Small intestine (tissue), 7 donors: ENCODE results near the gene ADGRF5. TPM values are rescaled to one million over a fixed set of nuclear protein-coding genes. Genes with fewer than 3 reads are reported as not detected.
"Not testable (repeated sequence)": the region's sequence is repeated elsewhere in the genome, so short reads cannot be mapped to it uniquely, and the experiment has no call there.

Experiments used
- DNase-seq, 2 donors: peaks; one replicate each; pipeline versions ENCODE4 v3.0.0 to v3.0.0-alpha.2; 2013
- FAIRE-seq: peaks from 2 replicates; lab custom pipeline; 2012; peaks lifted over from hg19 to GRCh38; lab: Jason Lieb, UNC
- H3K27ac ChIP-seq, 3 donors: one replicate each; pipeline ENCODE4 v1.5.1; 2013; ENCODE audit warnings: low read length in 2 of 3, mild to moderate bottlenecking in 2 of 3, control low read depth in 1 of 3, inconsistent platforms in 1 of 3, low read depth in 1 of 3, moderate library complexity in 1 of 3
- H3K27me3 ChIP-seq, 3 donors: one replicate each; pipeline ENCODE4 v1.6.1; 2013; ENCODE audit warnings: low read length in 3 of 3, inconsistent platforms in 1 of 3; ENCODE audit not compliant: control insufficient read depth in 3 of 3, insufficient read depth in 3 of 3
- H3K36me3 ChIP-seq, 3 donors: one replicate each; pipeline ENCODE4 v1.6.1; 2013; ENCODE audit warnings: low read length in 3 of 3, inconsistent platforms in 1 of 3, low read depth in 1 of 3, mild to moderate bottlenecking in 1 of 3, moderate library complexity in 1 of 3; ENCODE audit not compliant: control insufficient read depth in 3 of 3, insufficient read depth in 2 of 3
- H3K4me1 ChIP-seq, 3 donors: one replicate each; pipeline ENCODE4 v1.6.1; 2013; ENCODE audit warnings: low read length in 2 of 3, inconsistent platforms in 1 of 3, low read depth in 1 of 3, mild to moderate bottlenecking in 1 of 3, moderate library complexity in 1 of 3; ENCODE audit not compliant: control insufficient read depth in 3 of 3, insufficient read depth in 2 of 3
- H3K4me3 ChIP-seq, 3 donors: one replicate each; pipeline ENCODE4 v1.5.1; 2013; ENCODE audit warnings: low read length in 3 of 3, control low read depth in 1 of 3, inconsistent platforms in 1 of 3, low read depth in 1 of 3, mild to moderate bottlenecking in 1 of 3, moderate library complexity in 1 of 3
- H3K9me3 ChIP-seq, 2 donors: one replicate each; pipeline ENCODE4 v1.6.1; 2013; ENCODE audit warnings: low read depth in 1 of 2, low read length in 1 of 2; ENCODE audit not compliant: control insufficient read depth in 2 of 2, insufficient read depth in 1 of 2
- WGBS, 3 donors: extraction: QIAGEN DNeasy Blood & Tissue Kit; methylation state at CpG; one replicate each; pipeline ENCODE4 v1.1.7; 2013; 5-methylcytosine and 5-hydroxymethylcytosine counted together
- polyA plus RNA-seq, 4 donors: library from polyadenylated mRNA; stranded (reverse) in 3 of 4; unstranded in 1 of 4; fragments of 200-250 nt in 3 of 4; fragments of 120-200 nt in 1 of 4; gene quantifications; one replicate each; pipeline versions ENCODE4 v1.2.1 to v1.2.3, GENCODE V29; 2013
- donor health status: healthy with polysubstance abuse.
- donor health status: control.
- donor health status: control.
- donor health status: Bipolar disorder and iron deficiency.
- donor health status: healthy.

ADGRF5 gene
- polyA plus RNA-seq, 4 donors, result 0.45 to 7.4 (median 3.0) TPM

GRCh38 chr6:46848684-46849360 lies 72.9 kb downstream of the ADGRF5 start:
- Histone ChIP-seq H3K4me3 (no peak overlapping the region), H3K9me3 (no peaks in the 10 kb centered on the region), H3K4me1 (peaks cover 0 to 7% (median 0%) of the 10 kb centered on the region in 3 donors), H3K36me3 (peaks cover 0 to 4% (median 0%) of the 10 kb centered on the region in 3 donors), H3K27me3 (no peaks in the 10 kb centered on the region), H3K27ac (peak overlapping the region in 1 of 3 donors; percentile 60)
- WGBS, 3 donors, result 4 to 8% (median 7%) methylated on average over 25 of the region's 25 CpGs
- DNase-seq (peak; percentile 92 to 94), FAIRE-seq (no peak)

- H3K36me3 ChIP-seq, result peaks cover 0 to 4% (median 2%) of the 10 kb centered on the region in 3 donors
- peaks cover 0 to 18% of the 10 kb centered on the region in 2 donors for H3K9me3 ChIP-seq
- FAIRE-seq (no peak), DNase-seq (no peak)
- no peak overlapping the region for H3K4me3 ChIP-seq
- WGBS, 3 donors, result 51 to 66% (median 51%) methylated on average over 5 of the region's 5 CpGs
- no peak overlapping the region for H3K27ac ChIP-seq
- peaks cover 0 to 7% (median 0%) of the 10 kb centered on the region in 3 donors for H3K4me1 ChIP-seq
- no peaks in the 10 kb centered on the region for H3K27me3 ChIP-seq
These were observed 76.6 kb downstream of the ADGRF5 start for GRCh38 chr6:46845126-46845525.

- not testable (repeated sequence) for H3K27me3 ChIP-seq, H3K4me3 ChIP-seq, DNase-seq, H3K27ac ChIP-seq, H3K4me1 ChIP-seq, FAIRE-seq
- WGBS, 3 donors, result 84 to 90% (median 87%) methylated on average over 6 of the region's 6 CpGs
- peaks cover 0 to 22% of the 10 kb centered on the region in 2 donors for H3K9me3 ChIP-seq
- peaks cover 0 to 17% (median 10%) of the 10 kb centered on the region in 3 donors for H3K36me3 ChIP-seq
These were observed 79.4 kb downstream of the ADGRF5 start for GRCh38 chr6:46842252-46842846.

GRCh38 chr6:46838033-46838432 lies 83.7 kb downstream of the ADGRF5 start:
- H3K36me3 ChIP-seq, result peaks cover 0 to 35% (median 16%) of the 10 kb centered on the region in 3 donors
- H3K27ac ChIP-seq, result no peak overlapping the region
- no peaks in the 10 kb centered on the region for H3K27me3 ChIP-seq
- no peak for FAIRE-seq
- WGBS, 3 donors, result 93 to 100% (median 97%) methylated on average over 2 of the region's 2 CpGs
- H3K4me3 ChIP-seq, result no peak overlapping the region
- H3K4me1 ChIP-seq, result no peaks in the 10 kb centered on the region
- no peak for DNase-seq
- peaks cover 0 to 20% of the 10 kb centered on the region in 2 donors for H3K9me3 ChIP-seq

GRCh38 chr6:46834991-46835390 lies 86.7 kb downstream of the ADGRF5 start:
- not testable (repeated sequence) for H3K4me3 ChIP-seq, DNase-seq, H3K27ac ChIP-seq, H3K27me3 ChIP-seq, FAIRE-seq, H3K9me3 ChIP-seq, H3K4me1 ChIP-seq
- WGBS, 3 donors, result 97 to 100% (median 97%) methylated on average over 2 of the region's 2 CpGs
- H3K36me3 ChIP-seq, result peaks cover 0 to 36% (median 23%) of the 10 kb centered on the region in 3 donors

- FAIRE-seq, H3K4me1 ChIP-seq, H3K27me3 ChIP-seq, H3K9me3 ChIP-seq, H3K27ac ChIP-seq, H3K4me3 ChIP-seq, DNase-seq: not testable (repeated sequence)
- WGBS, 3 donors, result 65 to 73% (median 66%) methylated on average over 7 of the region's 7 CpGs
- peaks cover 0 to 39% (median 24%) of the 10 kb centered on the region in 3 donors for H3K36me3 ChIP-seq
These were observed 87.4 kb downstream of the ADGRF5 start for GRCh38 chr6:46834257-46834916.

- DNase-seq (peak in 1 of 2 donors; percentile 38), FAIRE-seq (no peak)
- Histone ChIP-seq H3K27ac (no peak overlapping the region), H3K36me3 (peaks cover 0 to 34% (median 25%) of the 10 kb centered on the region in 3 donors), H3K4me3 (no peak overlapping the region), H3K4me1 (no peaks in the 10 kb centered on the region), H3K27me3 (no peaks in the 10 kb centered on the region), H3K9me3 (no peaks in the 10 kb centered on the region)
- WGBS, 3 donors, result 83 to 86% (median 85%) methylated on average over 3 of the region's 3 CpGs
These were observed 88.9 kb downstream of the ADGRF5 start for GRCh38 chr6:46832816-46833215.

GRCh38 chr6:46828939-46829338 lies 92.8 kb downstream of the ADGRF5 start:
- DNase-seq, result no peak
- WGBS, 3 donors, result 75 to 94% (median 81%) methylated on average over 2 of the region's 2 CpGs

More at GRCh38 chr6:46828939-46829338, 92.8 kb downstream of the ADGRF5 start:
- FAIRE-seq, result no peak
- Histone ChIP-seq H3K27me3 (no peaks in the 10 kb centered on the region), H3K4me1 (no peaks in the 10 kb centered on the region), H3K4me3 (no peak overlapping the region), H3K27ac (no peak overlapping the region), H3K9me3 (no peaks in the 10 kb centered on the region), H3K36me3 (peaks cover 0 to 26% (median 25%) of the 10 kb centered on the region in 3 donors)
